Transverse colon (tissue), 4 donors: ENCODE measurements around the gene INCA1. TPM values are rescaled to one million over a fixed set of nuclear protein-coding genes. Genes with fewer than 3 reads are reported as not detected.
A peak's percentile ranks its signal among the peaks of the same experiment; 100 is the strongest.

Experiments
- DNase-seq: peaks from one replicate; pipeline ENCODE4 v3.0.0-alpha.2; 2019
- H3K27ac ChIP-seq, 4 donors: fragments of 200-600 bp; sonication (generic); 2 replicates each; pipeline ENCODE4 v1.5.1; 2016 to 2018; ENCODE audit warnings: inconsistent platforms in 4 of 4
- H3K27me3 ChIP-seq: fragments of 200-600 bp; sonication (generic); 2 replicates; pipeline ENCODE4 v1.5.1; 2017; ENCODE audit warnings: inconsistent platforms
- H3K36me3 ChIP-seq, 4 donors: fragments of 200-600 bp; sonication (generic); 2 replicates each; pipeline ENCODE4 v1.5.1; 2017 to 2019; ENCODE audit warnings: inconsistent platforms in 4 of 4
- H3K4me1 ChIP-seq, 4 donors: fragments of 200-600 bp; sonication (generic); 2 replicates each; pipeline ENCODE4 v1.5.1; 2017 to 2020; ENCODE audit warnings: inconsistent platforms in 4 of 4
- H3K4me3 ChIP-seq, 4 donors: fragments of 200-600 bp; sonication (generic); 1 replicate in 1 of 4; 2 replicates in 3 of 4; pipeline versions ENCODE4 v1.5.1 to v1.6.1; 2017 to 2019; ENCODE audit warnings: inconsistent platforms in 4 of 4
- H3K9me3 ChIP-seq, 2 donors: fragments of 200-600 bp; sonication (generic); 2 replicates each; pipeline ENCODE4 v1.5.1; 2017 to 2019; ENCODE audit warnings: inconsistent platforms in 2 of 2
- EP300 ChIP-seq: sonication (generic); formaldehyde crosslinking; IDR thresholded peaks from one replicate; pipeline ENCODE4 v1.6.1; 2017; ENCODE audit warnings: antibody characterized with exemption, low read depth
- POLR2A ChIP-seq: fragments of 450-650 bp; IDR thresholded peaks from one replicate; pipeline ENCODE4 v1.6.1; 2016; ENCODE audit warnings: antibody characterized with exemption, mild to moderate bottlenecking, moderate library complexity
- POLR2AphosphoS5 ChIP-seq, 3 donors: sonication (generic); formaldehyde crosslinking; IDR thresholded peaks; one replicate each; pipeline ENCODE4 v1.6.1; 2016; ENCODE audit warnings: antibody characterized with exemption in 3 of 3
- WGBS, 2 donors: methylation state at CpG; one replicate each; pipeline ENCODE4 v1.1.5; 2018; ENCODE audit warnings: low coverage in 1 of 2; 5-methylcytosine and 5-hydroxymethylcytosine counted together
- in situ Hi-C, 4 donors: fragments of 200-750 bp; cut with MboI; loops; one replicate each; pipeline versions ENCODE4 v1.15.0 to v1.15.1; 2017; ENCODE audit warnings: low sequenced_read_pairs in 3 of 4, low pct_ligation_motif_present in 1 of 4, low pct_unique_long_range_greater_than_20kb in 1 of 4
- intact Hi-C: fragments of 100-400 bp; cut with DNase I; formaldehyde crosslinking; loops from one replicate; pipeline ENCODE4 v1.15.1; 2023; ENCODE audit warnings: low total_unique reads
- total RNA-seq, 4 donors: library from RNA; depleted of rRNA; stranded (reverse); fragments of >200 nt; gene quantifications; one replicate each; pipeline ENCODE4 v1.1.0, GENCODE V29; 2016
- TF ChIP-seq, protein P1 (sequence below), 5 experiments: fragments of 200-600 bp in 3 of 5; fragments of 450-650 bp in 2 of 5; sonication (generic) in 3 of 5; IDR thresholded peaks; 1 replicate in 2 of 5; 2 replicates in 3 of 5; pipeline ENCODE4 v1.5.1; 2016 to 2017; ENCODE audit warnings: antibody characterized with exemption in 5 of 5, inconsistent platforms in 3 of 5, mild to moderate bottlenecking in 2 of 5, moderate library complexity in 1 of 5

The INCA1 gene, protein sequence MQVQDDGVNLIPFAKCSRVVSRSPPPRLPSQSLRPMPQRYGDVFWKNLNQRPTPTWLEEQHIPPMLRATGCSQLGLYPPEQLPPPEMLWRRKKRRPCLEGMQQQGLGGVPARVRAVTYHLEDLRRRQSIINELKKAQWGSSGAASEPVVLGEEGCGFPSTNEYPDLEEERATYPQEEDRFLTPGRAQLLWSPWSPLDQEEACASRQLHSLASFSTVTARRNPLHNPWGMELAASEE
- total RNA-seq: 1 to 10 TPM in 2 of 4 donors, not detected in 2; 1.8 to 2.2 TPM

GRCh38 chr17:4997302-4998026 is at the start of gene INCA1, which contains the start of gene KIF1C:
INCA1 (minus strand) TSS chr17:4997522; CDS start chr17:4994437, 3,085 bp downstream.
KIF1C (plus strand) TSS chr17:4997950; CDS start chr17:5000247, 2,297 bp downstream.
- Histone ChIP-seq H3K9me3 (no peaks in the 10 kb centered on the region), H3K4me1 (peaks cover 17 to 29% (median 26%) of the 10 kb centered on the region in 4 donors), H3K4me3 (peak within 1 kb of the TSS; percentile 80 to 97 (median 90)), H3K27ac (peak within 1 kb of the TSS; percentile 92 to 96 (median 94)), H3K36me3 (peaks cover 0 to 12% (median 0%) of the 10 kb centered on the region in 4 donors), H3K27me3 (no peaks in the 10 kb centered on the region)
- DNase-seq: peak; percentile 96
- WGBS, 2 donors: 0% methylated on average over 52 of the region's 93 CpGs; no CpG with 5 or more reads in 1 of the 2 donors
- TF ChIP-seq, protein P1, sequence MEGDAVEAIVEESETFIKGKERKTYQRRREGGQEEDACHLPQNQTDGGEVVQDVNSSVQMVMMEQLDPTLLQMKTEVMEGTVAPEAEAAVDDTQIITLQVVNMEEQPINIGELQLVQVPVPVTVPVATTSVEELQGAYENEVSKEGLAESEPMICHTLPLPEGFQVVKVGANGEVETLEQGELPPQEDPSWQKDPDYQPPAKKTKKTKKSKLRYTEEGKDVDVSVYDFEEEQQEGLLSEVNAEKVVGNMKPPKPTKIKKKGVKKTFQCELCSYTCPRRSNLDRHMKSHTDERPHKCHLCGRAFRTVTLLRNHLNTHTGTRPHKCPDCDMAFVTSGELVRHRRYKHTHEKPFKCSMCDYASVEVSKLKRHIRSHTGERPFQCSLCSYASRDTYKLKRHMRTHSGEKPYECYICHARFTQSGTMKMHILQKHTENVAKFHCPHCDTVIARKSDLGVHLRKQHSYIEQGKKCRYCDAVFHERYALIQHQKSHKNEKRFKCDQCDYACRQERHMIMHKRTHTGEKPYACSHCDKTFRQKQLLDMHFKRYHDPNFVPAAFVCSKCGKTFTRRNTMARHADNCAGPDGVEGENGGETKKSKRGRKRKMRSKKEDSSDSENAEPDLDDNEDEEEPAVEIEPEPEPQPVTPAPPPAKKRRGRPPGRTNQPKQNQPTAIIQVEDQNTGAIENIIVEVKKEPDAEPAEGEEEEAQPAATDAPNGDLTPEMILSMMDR (IDR thresholded peaks at IDR 0.05): peak in 4 of 5 experiments; percentile 15 to 61 (median 34)
- TF ChIP-seq POLR2AphosphoS5 (IDR thresholded peaks at IDR 0.05) (peak; percentile 64 to 88 (median 78)), EP300 (no peak), POLR2A (peak; percentile 81)
- intact Hi-C loops (no loop called here), in situ Hi-C loops (no loop called here)

DNA sequence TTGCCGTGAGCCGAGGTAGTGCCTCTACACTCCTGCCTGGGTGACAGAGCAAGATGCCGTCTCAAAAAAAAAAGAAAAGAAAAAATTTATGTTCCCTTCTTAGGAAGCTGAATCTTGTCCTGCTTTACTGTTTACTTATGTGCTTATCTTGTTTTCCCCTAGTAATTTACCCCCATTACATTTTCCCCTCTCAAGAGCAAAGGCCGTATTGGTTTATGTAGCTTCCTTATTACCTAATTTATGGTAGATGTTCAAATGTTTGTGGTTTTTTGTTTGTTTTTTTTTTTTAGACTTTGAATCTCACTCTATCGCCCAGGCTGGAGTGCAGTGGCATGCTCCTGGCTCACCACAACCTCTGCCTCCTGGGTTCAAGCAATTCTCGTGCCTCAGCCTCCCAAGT is 48.2 kb upstream of the INCA1 start:
- in situ Hi-C loops (no loop called here), intact Hi-C loops (no loop called here)
- Histone ChIP-seq H3K9me3 (no peaks in the 10 kb centered on the region), H3K4me3 (no peak overlapping the region), H3K27me3 (no peaks in the 10 kb centered on the region), H3K36me3 (no peaks in the 10 kb centered on the region), H3K4me1 (peaks cover 11 to 72% (median 25%) of the 10 kb centered on the region in 4 donors), H3K27ac (peak overlapping the region; percentile 36 to 59 (median 55))
- TF ChIP-seq, protein P1 (IDR thresholded peaks at IDR 0.05): no peak
- TF ChIP-seq POLR2A (no peak), EP300 (no peak), POLR2AphosphoS5 (IDR thresholded peaks at IDR 0.05) (no peak)
- no peak for DNase-seq
- 49 to 57% methylated on average over 5 to 6 of the region's 6 CpGs for WGBS, 2 donors

DNA sequence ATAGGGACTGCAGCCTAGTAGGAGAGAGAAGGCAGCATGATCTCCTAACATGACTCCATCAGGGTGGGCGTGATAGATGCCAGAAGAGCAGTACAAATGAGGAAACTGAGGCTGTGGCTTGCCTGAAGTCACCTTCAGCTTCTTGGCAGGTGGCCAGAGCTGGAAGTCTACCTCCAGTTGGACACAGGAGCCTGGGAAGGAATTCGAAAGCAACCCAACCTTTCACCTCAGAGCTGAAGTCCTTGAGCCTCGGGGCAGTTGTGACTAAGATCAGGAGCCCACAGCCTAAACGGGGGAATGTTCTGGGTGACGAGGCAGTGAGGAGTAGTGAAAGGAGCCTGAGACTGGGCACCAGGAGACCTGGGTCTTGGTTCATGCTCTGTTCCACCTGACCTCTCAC is 47.3 kb upstream of the INCA1 start:
- peaks cover 11 to 66% (median 21%) of the 10 kb centered on the region in 4 donors for H3K4me1 ChIP-seq
- intact Hi-C loops: no loop called here
- no peaks in the 10 kb centered on the region for H3K27me3 ChIP-seq
- no peak overlapping the region for H3K4me3 ChIP-seq
- no peak for DNase-seq
- TF ChIP-seq POLR2AphosphoS5 (IDR thresholded peaks at IDR 0.05) (no peak), EP300 (no peak)
- TF ChIP-seq, protein P1 (IDR thresholded peaks at IDR 0.05): no peak
- H3K9me3 ChIP-seq: no peaks in the 10 kb centered on the region
- WGBS, 2 donors: 77% methylated on average over 5 of the region's 5 CpGs; no CpG with 5 or more reads in 1 of the 2 donors
- in situ Hi-C loops: no loop called here
- H3K36me3 ChIP-seq: no peaks in the 10 kb centered on the region
- H3K27ac ChIP-seq: peak overlapping the region; percentile 36 to 59 (median 55)

DNA sequence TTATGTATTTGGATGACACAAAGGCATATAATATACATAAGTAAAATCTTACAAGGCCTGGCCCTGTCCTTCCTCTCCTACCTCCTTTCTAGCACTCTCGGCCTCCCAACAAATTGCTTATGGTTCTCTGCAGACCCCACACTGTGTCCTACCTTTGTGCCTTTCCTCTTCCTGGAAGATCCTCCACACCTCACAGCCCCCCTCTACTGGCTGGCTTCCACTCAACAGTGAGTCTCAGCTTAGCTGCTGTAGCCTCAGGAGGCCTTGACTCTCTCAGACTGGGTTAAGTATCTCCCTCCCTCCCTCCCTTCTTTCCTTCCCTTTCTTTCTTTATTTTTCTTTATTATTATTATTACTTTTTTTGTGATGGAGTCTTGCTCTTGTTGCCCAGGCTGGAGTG is 46.2 kb upstream of the INCA1 start:
- H3K4me3 ChIP-seq: no peak overlapping the region
- in situ Hi-C loops (no loop called here), intact Hi-C loops (no loop called here)
- no peaks in the 10 kb centered on the region for H3K36me3 ChIP-seq
- H3K9me3 ChIP-seq: no peaks in the 10 kb centered on the region
- 97% methylated on average over 1 of the region's 1 CpG; no CpG with 5 or more reads in 1 of the 2 donors for WGBS, 2 donors
- TF ChIP-seq, protein P1 (IDR thresholded peaks at IDR 0.05): no peak
- TF ChIP-seq EP300 (no peak), POLR2A (no peak), POLR2AphosphoS5 (IDR thresholded peaks at IDR 0.05) (no peak)
- no peaks in the 10 kb centered on the region for H3K27me3 ChIP-seq
- H3K27ac ChIP-seq: no peak overlapping the region
- no peak for DNase-seq
- peaks cover 6 to 56% (median 18%) of the 10 kb centered on the region in 4 donors for H3K4me1 ChIP-seq
